A549 (cell line): Measurements from ENCODE around the gene SH3BGRL2.

ENCODE experiments used
- GATA3 ChIP-seq: IDR thresholded peaks from 2 replicates; pipeline ENCODE4 v1.6.1; 2012; ENCODE audit warnings: borderline replicate concordance
- MAX ChIP-seq: IDR thresholded peaks from 2 replicates; pipeline ENCODE4 v1.6.1; 2012
- RFX5 ChIP-seq: fragments of 450-650 bp; IDR thresholded peaks from 2 replicates; pipeline ENCODE4 v1.7.1; 2014; ENCODE audit warnings: antibody characterized with exemption, mild to moderate bottlenecking, moderate library complexity
- SMC3 ChIP-seq: fragments of >200 bp; sonication (Bioruptor Twin); formaldehyde crosslinking; IDR thresholded peaks from 3 replicates; pipeline ENCODE4 v1.6.1; 2018; ENCODE audit warnings: inconsistent platforms
- TF ChIP-seq, protein P1 (sequence below): fragments of >200 bp; sonication (Bioruptor Twin); formaldehyde crosslinking; IDR thresholded peaks from 3 replicates; pipeline ENCODE4 v1.5.1; 2016

DNA sequence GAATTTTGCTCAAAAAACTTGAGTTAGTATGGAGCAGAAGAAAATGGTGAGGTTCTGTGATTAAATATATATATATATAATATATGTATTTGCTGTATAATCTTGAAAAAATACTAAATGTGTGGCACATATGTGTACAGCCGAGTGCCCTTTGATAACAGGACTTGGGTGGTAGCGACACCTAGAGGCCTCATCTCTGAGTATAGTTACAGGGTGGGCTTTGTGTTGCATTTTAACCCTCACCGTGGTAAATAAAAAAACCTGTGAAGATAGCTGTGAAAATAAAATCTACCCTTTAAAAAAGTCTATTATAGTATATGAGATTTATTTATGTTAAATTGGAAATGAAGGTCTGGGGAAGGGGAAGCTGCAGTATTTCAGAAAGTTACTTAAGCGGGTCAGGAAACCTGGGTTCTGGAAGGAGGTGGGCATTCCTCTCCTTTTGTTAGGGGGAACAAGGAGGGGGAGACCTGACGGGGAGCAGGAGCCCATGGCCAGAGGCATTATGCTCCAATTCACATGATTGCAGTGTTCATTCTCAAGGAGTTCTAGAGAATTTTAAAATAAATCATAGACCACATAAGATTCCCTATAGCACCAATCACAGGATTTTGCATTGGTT is 82.7 kb downstream of the SH3BGRL2 start:
- TF ChIP-seq, protein P1, sequence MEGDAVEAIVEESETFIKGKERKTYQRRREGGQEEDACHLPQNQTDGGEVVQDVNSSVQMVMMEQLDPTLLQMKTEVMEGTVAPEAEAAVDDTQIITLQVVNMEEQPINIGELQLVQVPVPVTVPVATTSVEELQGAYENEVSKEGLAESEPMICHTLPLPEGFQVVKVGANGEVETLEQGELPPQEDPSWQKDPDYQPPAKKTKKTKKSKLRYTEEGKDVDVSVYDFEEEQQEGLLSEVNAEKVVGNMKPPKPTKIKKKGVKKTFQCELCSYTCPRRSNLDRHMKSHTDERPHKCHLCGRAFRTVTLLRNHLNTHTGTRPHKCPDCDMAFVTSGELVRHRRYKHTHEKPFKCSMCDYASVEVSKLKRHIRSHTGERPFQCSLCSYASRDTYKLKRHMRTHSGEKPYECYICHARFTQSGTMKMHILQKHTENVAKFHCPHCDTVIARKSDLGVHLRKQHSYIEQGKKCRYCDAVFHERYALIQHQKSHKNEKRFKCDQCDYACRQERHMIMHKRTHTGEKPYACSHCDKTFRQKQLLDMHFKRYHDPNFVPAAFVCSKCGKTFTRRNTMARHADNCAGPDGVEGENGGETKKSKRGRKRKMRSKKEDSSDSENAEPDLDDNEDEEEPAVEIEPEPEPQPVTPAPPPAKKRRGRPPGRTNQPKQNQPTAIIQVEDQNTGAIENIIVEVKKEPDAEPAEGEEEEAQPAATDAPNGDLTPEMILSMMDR, result peak; percentile 63
- TF ChIP-seq GATA3 (no peak), RFX5 (no peak), MAX (no peak), SMC3 (peak; percentile 55)
